ENCODE data around the gene DYNLRB2. TPM values are rescaled to one million over a fixed set of nuclear protein-coding genes. Genes with fewer than 3 reads are reported as not detected.

Gene DYNLRB2
- total and polyA plus RNA-seq, 2 of the 13 experiments (the other 11 are each of a cell fraction or from before 2014, with no cell fraction given): not detected

GRCh38 chr16:80563066-80563465 is 22.3 kb downstream of the DYNLRB2 start (continued):
- no peak for TF ChIP-seq ZNF180 (CRISPR knock-in tag; IDR thresholded peaks at IDR 0.05; ENCODE audit: borderline replicate concordance, low read depth)
- TF ChIP-seq ZFP41 (CRISPR knock-in tag; IDR thresholded peaks at IDR 0.05; ENCODE audit: borderline replicate concordance): no peak

GRCh38 chr16:80564394-80564793 is 23.6 kb downstream of the DYNLRB2 start:
- in situ Hi-C loops (cut with HindIII; ENCODE audit: extremely low pct_ligation_motif_present, low pct_unique_long_range_greater_than_20kb): no loop called here
- WGBS (ENCODE audit: low lambda C conversion rate): 9% methylated on average over 7 of the region's 7 CpGs
- no TSS peak for BruUV-seq (replicated peaks)
- Histone ChIP-seq H3K9me3 (ENCODE audit: low read length) (no peaks in the 10 kb centered on the region), H3K4me1 (ENCODE audit: insufficient read depth, low read length) (no peaks in the 10 kb centered on the region), H3K4me2 (ENCODE audit: low read depth, low read length) (no peak overlapping the region), H3K79me2 (ENCODE audit: insufficient read depth, low read length) (no peaks in the 10 kb centered on the region), H3K4me3 (replicated peaks in 1 of 3; ENCODE audit: insufficient read depth in 1 of 3, low read depth in 2 of 3, low read length in 3 of 3) (no peak overlapping the region), H3K27ac (ENCODE audit: extremely low read length, insufficient read depth, low read length) (no peak overlapping the region), H4K20me1 (ENCODE audit: insufficient read depth, low read length) (no peaks in the 10 kb centered on the region), H3K36me3 (replicated peaks in 1 of 2; ENCODE audit: control insufficient read depth in 1 of 2, insufficient read depth in 2 of 2, low read length in 2 of 2) (no peaks in the 10 kb centered on the region), H3K9ac (ENCODE audit: insufficient read depth, low read depth, low read length) (no peak overlapping the region), H2AFZ (ENCODE audit: low read length) (no peak overlapping the region), H3K27me3 (ENCODE audit: control insufficient read depth in 1 of 2, insufficient read depth in 2 of 2, low read length in 2 of 2) (peaks cover 0 to 28% of the 10 kb centered on the region in 2 experiments; a peak in 1 of 5 replicates)
- CTCF ChIA-PET (ENCODE audit: low intra/inter-chr PET ratio, low total read pairs): no interaction called here
- intact Hi-C loops (cut with micrococcal nuclease; ENCODE audit: unreplicated experiment): no loop called here
- POLR2A ChIA-PET: no interaction called here
- FAIRE-seq (no peak), DNase-seq (ENCODE audit: low spot score) (no peak), ATAC-seq (no peak)
- TF ChIP-seq HNRNPL (IDR thresholded peaks at IDR 0.05; ENCODE audit: low read depth, low read length) (no peak), CHCHD3 (CRISPR knock-in tag; IDR thresholded peaks at IDR 0.05) (no peak), ZBTB21 (CRISPR knock-in tag; IDR thresholded peaks at IDR 0.05) (no peak), EP300 (IDR thresholded peaks at IDR 0.05; ENCODE audit: low read depth in 2 of 2, low read length in 2 of 2) (no peak), EP300 (CRISPR knock-in tag; IDR thresholded peaks at IDR 0.05; ENCODE audit: borderline replicate concordance) (no peak), JUNB (CRISPR knock-in tag; IDR thresholded peaks at IDR 0.05; ENCODE audit: borderline replicate concordance) (no peak), BRD4 (CRISPR knock-in tag; IDR thresholded peaks at IDR 0.05) (no peak), RBM22 (optimal IDR thresholded peaks at IDR 0.05; ENCODE audit: low read length) (no peak)

All from HepG2 (cell line).